ENCODE data around the gene BIN2. TPM values are rescaled to one million over a fixed set of nuclear protein-coding genes. Genes with fewer than 3 reads are reported as not detected.

The BIN2 gene
- total and polyA plus RNA-seq, 10 of the 15 experiments (the other 5 are each of a cell fraction or from before 2014, with no cell fraction given) = 8.6 to 42.9 (median 32.1) TPM

DNA sequence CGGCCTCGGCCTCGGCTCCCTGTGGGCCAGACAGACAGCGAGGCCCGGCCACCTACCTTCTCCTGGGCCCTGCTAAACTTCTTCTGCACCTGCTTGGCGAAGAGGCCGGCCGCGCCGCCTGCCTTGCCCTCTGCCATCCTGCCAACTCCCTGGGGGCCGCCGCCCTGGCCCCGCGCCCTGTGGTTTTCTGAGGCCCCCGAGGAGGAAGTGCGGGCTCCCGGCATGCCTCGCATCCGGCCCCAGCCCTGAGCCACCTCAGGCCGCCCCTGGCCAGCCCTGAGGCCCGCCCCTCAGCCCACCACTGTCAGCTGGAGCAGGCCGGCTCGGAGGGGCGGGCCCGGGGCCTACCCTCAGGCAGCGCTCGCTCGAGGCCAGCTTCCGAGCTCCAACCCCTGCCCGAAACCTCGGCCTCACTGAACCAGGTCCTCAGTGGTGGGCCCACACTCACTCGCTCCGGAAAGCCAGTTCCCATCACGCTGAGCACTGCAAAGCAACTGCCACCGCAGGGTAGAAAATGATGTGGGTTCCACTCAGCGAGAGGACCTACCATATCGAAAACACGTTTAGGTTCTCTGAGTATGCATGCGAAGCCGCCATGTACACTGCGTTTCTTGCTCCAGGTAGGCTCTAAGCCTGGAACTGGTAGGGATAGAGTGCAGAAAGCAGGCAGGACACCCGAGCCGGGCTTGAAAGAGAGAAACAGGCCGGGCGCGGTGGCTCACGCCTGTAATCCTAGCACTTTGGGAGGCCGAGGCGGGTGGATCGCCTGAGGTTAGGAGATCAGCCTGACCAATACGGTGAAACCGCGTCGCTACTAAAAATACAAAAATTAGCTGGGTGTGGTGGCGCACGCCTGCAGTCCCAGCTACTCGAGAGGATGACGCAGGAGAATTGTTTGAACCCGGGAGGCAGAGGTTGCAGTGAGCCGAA lies at the start of gene BIN2 (continued):
- TF ChIP-seq YY1 (IDR thresholded peaks at IDR 0.05; ENCODE audit: low read depth, low read length) (0 out of 2 replicates have a peak, but pooled peaks have one; percentile 28), SP1 (IDR thresholded peaks at IDR 0.05; ENCODE audit: low read depth, low read length) (peak; percentile 44), TAF1 (IDR thresholded peaks at IDR 0.05; ENCODE audit: borderline replicate concordance, low read depth, low read length) (peak; percentile 69; the same call in 1 of the 2 replicates), SIN3A (IDR thresholded peaks at IDR 0.05; ENCODE audit: low read depth, low read length) (no peak), STAT3 (IDR thresholded peaks at IDR 0.05; ENCODE audit: low read depth, low read length) (no peak), MEF2B (IDR thresholded peaks at IDR 0.05; ENCODE audit: partially characterized antibody, poor library complexity, severe bottlenecking) (peak; percentile 97), NBN (IDR thresholded peaks at IDR 0.05) (no peak), HDGF (IDR thresholded peaks at IDR 0.05) (no peak), RAD21 (IDR thresholded peaks at IDR 0.05; ENCODE audit: insufficient read depth, low read depth, low read length) (no peak), POU2F2 (IDR thresholded peaks at IDR 0.05; ENCODE audit: borderline replicate concordance, low read depth, low read length) (no peak)
- TF ChIP-seq, protein P1, sequence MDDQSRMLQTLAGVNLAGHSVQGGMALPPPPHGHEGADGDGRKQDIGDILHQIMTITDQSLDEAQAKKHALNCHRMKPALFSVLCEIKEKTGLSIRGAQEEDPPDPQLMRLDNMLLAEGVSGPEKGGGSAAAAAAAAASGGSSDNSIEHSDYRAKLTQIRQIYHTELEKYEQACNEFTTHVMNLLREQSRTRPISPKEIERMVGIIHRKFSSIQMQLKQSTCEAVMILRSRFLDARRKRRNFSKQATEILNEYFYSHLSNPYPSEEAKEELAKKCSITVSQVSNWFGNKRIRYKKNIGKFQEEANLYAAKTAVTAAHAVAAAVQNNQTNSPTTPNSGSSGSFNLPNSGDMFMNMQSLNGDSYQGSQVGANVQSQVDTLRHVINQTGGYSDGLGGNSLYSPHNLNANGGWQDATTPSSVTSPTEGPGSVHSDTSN (IDR thresholded peaks at IDR 0.05; ENCODE audit: insufficient replicate concordance, low read depth, low read length) = no peak
- TF ChIP-seq, protein P2, sequence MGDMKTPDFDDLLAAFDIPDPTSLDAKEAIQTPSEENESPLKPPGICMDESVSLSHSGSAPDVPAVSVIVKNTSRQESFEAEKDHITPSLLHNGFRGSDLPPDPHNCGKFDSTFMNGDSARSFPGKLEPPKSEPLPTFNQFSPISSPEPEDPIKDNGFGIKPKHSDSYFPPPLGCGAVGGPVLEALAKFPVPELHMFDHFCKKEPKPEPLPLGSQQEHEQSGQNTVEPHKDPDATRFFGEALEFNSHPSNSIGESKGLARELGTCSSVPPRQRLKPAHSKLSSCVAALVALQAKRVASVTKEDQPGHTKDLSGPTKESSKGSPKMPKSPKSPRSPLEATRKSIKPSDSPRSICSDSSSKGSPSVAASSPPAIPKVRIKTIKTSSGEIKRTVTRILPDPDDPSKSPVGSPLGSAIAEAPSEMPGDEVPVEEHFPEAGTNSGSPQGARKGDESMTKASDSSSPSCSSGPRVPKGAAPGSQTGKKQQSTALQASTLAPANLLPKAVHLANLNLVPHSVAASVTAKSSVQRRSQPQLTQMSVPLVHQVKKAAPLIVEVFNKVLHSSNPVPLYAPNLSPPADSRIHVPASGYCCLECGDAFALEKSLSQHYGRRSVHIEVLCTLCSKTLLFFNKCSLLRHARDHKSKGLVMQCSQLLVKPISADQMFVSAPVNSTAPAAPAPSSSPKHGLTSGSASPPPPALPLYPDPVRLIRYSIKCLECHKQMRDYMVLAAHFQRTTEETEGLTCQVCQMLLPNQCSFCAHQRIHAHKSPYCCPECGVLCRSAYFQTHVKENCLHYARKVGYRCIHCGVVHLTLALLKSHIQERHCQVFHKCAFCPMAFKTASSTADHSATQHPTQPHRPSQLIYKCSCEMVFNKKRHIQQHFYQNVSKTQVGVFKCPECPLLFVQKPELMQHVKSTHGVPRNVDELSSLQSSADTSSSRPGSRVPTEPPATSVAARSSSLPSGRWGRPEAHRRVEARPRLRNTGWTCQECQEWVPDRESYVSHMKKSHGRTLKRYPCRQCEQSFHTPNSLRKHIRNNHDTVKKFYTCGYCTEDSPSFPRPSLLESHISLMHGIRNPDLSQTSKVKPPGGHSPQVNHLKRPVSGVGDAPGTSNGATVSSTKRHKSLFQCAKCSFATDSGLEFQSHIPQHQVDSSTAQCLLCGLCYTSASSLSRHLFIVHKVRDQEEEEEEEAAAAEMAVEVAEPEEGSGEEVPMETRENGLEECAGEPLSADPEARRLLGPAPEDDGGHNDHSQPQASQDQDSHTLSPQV (IDR thresholded peaks at IDR 0.05) = no peak; the same call in 1 of the 2 replicates
- TF ChIP-seq, protein P3, sequence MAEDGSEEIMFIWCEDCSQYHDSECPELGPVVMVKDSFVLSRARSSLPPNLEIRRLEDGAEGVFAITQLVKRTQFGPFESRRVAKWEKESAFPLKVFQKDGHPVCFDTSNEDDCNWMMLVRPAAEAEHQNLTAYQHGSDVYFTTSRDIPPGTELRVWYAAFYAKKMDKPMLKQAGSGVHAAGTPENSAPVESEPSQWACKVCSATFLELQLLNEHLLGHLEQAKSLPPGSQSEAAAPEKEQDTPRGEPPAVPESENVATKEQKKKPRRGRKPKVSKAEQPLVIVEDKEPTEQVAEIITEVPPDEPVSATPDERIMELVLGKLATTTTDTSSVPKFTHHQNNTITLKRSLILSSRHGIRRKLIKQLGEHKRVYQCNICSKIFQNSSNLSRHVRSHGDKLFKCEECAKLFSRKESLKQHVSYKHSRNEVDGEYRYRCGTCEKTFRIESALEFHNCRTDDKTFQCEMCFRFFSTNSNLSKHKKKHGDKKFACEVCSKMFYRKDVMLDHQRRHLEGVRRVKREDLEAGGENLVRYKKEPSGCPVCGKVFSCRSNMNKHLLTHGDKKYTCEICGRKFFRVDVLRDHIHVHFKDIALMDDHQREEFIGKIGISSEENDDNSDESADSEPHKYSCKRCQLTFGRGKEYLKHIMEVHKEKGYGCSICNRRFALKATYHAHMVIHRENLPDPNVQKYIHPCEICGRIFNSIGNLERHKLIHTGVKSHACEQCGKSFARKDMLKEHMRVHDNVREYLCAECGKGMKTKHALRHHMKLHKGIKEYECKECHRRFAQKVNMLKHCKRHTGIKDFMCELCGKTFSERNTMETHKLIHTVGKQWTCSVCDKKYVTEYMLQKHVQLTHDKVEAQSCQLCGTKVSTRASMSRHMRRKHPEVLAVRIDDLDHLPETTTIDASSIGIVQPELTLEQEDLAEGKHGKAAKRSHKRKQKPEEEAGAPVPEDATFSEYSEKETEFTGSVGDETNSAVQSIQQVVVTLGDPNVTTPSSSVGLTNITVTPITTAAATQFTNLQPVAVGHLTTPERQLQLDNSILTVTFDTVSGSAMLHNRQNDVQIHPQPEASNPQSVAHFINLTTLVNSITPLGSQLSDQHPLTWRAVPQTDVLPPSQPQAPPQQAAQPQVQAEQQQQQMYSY (CRISPR knock-in tag; IDR thresholded peaks at IDR 0.05) = no peak
- TF ChIP-seq, protein P4, sequence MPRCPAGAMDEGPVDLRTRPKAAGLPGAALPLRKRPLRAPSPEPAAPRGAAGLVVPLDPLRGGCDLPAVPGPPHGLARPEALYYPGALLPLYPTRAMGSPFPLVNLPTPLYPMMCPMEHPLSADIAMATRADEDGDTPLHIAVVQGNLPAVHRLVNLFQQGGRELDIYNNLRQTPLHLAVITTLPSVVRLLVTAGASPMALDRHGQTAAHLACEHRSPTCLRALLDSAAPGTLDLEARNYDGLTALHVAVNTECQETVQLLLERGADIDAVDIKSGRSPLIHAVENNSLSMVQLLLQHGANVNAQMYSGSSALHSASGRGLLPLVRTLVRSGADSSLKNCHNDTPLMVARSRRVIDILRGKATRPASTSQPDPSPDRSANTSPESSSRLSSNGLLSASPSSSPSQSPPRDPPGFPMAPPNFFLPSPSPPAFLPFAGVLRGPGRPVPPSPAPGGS (IDR thresholded peaks at IDR 0.05; ENCODE audit: borderline replicate concordance, insufficient read depth, low read depth, low read length, poor library complexity, severe bottlenecking) = peak; percentile 64
- TF ChIP-seq, protein P5, sequence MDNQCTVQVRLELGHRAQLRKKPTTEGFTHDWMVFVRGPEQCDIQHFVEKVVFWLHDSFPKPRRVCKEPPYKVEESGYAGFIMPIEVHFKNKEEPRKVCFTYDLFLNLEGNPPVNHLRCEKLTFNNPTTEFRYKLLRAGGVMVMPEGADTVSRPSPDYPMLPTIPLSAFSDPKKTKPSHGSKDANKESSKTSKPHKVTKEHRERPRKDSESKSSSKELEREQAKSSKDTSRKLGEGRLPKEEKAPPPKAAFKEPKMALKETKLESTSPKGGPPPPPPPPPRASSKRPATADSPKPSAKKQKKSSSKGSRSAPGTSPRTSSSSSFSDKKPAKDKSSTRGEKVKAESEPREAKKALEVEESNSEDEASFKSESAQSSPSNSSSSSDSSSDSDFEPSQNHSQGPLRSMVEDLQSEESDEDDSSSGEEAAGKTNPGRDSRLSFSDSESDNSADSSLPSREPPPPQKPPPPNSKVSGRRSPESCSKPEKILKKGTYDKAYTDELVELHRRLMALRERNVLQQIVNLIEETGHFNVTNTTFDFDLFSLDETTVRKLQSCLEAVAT (IDR thresholded peaks at IDR 0.05) = peak; percentile 89
